HG03039 (cell line): ENCODE data around the gene PRLHR.

ENCODE experiments used
- ATAC-seq: cut with Tn5 transposase; IDR thresholded peaks from one replicate; pipeline ENCODE4 v1.9.1; 2021; ENCODE audit warnings: mild to moderate bottlenecking, moderate library complexity; ENCODE audit not compliant: unreplicated experiment

PRLHR gene

DNA sequence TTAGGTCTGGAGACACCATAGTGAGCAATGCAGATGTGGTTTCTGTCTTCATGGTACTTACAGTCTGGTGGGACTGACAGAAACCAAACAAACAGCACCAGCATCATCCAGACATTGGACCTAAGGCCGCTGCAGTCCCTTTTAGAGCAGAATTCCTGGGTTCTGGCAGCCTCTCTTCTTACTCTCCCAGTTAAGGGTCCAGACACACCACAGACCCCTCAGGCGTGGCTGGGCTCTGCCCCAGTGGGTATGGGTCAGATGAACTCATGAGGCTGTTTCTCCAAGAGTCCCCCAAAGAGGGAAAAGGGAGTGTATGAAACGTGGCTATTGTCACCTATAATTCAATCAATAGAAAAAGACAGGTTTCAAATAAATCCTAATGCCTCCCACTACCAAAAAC is 31.3 kb downstream of the PRLHR start:
- ATAC-seq: no peak

- ATAC-seq: no peak
Measured at GRCh38 chr10:118563373-118563890, 32.0 kb downstream of the PRLHR start.

DNA sequence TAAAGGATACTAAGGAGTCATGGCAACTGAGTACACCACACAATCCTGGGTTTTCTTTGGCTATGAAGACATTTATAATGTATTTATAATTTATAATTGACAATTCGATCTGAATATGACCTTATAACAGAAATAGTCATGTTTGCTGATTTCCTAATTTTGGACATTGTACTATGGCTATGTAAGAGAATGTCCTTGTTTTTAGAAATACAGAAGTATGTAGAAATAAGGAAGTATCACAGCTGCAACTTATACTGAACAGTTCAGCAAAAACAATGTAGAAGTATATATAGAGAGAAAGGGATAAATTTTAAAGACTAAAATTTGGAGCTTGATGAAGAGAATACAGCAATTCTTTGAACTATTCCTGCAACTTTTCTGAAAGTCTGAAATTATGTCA is 32.6 kb downstream of the PRLHR start:
- ATAC-seq: no peak

DNA sequence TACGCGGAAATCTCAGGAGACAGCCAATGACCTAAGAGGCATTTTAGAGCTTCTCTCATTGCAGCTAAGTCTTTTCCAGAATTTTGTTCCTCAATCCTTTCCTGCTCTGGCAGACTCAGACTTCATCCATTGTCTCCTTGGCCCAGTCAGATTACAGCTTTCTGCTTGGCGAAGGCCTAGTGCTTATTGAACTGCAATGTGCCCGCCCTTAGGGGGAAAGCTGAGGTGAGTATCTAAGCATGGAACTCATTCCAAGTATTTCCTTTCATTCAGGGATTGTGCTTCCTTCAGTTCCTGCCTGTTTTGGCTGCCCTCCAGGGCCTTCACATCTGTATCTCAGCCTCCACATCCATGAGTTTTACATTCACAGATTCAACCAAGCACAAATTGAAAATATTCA is 37.5 kb downstream of the PRLHR start:
- ATAC-seq: no peak

- no peak for ATAC-seq
Measured at GRCh38 chr10:118551535-118552100, 43.8 kb downstream of the PRLHR start.

GRCh38 chr10:118547282-118547681 is 48.2 kb downstream of the PRLHR start:
- no peak for ATAC-seq

GRCh38 chr10:118546479-118546878 is 49.0 kb downstream of the PRLHR start:
- no peak for ATAC-seq

DNA sequence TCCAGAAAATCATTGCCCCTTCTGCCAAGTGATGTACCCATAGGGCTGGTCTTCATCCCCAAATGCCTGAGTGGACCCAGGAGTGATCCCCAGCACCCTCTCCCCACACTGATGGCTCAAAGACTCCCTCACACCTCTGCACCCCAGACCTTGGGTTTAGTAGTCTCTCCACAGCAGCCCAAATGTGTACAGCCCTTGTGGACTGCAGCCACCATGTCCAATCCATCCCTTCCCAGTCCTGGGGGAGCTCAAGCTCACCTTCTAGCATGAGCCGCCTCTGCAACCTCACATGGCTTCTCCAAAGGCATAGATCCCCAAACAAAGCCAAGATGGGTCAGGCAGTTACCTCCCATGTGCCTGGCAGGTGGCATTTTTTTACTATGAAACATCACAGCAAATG is 50.1 kb downstream of the PRLHR start:
- no peak for ATAC-seq

- ATAC-seq: no peak
Measured at GRCh38 chr10:118544401-118544948, 51.0 kb downstream of the PRLHR start.

GRCh38 chr10:118543714-118544400 is 51.6 kb downstream of the PRLHR start:
- no peak for ATAC-seq

GRCh38 chr10:118542745-118543144 is 52.7 kb downstream of the PRLHR start:
- no peak for ATAC-seq

DNA sequence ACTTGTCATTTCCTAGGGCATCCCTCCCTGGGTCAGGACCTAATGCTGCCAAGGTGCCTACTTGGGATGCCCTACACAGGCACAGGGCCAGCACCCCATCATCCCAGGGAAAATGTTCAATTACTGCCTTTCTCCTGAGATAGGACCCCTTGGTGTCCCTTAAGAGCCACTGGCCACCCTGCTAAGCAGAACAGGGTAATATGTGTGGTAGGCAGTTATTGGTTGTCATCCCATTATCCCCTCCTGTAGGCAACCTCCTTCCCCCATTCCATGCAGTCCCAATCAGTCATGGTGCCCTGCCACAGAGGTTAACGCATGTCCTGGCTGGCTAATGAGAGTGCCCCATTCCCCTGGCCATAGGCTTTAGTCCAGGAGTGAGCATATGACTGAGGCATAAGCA is 53.2 kb downstream of the PRLHR start:
- no peak for ATAC-seq

DNA sequence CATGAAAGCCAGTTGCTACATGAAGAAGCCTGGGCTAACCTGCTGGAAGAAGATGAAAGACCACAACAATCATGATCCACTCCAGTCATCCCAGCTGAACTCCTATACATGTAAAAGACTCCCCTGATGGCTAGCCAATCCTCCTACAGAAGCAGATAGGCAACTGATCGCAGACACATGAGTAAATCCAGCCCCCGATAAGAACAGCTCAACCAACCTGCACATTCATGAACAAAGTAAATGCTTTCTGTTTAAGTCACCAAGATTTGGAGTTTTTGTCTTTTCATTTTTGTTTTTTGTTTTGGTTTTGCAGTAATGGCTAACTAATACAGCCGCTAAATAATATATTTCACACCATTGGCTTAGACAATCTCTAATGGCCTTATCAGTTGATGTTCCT is 53.7 kb downstream of the PRLHR start:
- ATAC-seq: no peak
